Activated CD8-positive, alpha-beta memory T cell treated with anti-CD3 and anti-CD28 coated beads for 36 hours (primary cell): ENCODE data around the gene COL27A1. TPM values are rescaled to one million over a fixed set of nuclear protein-coding genes. Genes with fewer than 3 reads are reported as not detected.
"Not testable (repeated sequence)": the region's sequence is repeated elsewhere in the genome, so short reads cannot be mapped to it uniquely, and the experiment has no call there.

Experiments
- CTCF ChIA-PET: fragments of 350-600 bp; sonication (Branson Sonifier 250); formaldehyde crosslinking; loops from one replicate; lab custom pipeline; 2021; ENCODE audit warnings: antibody characterized with exemption; lab: Charles Lee
- POLR2A ChIA-PET: fragments of 350-600 bp; sonication (Branson Sonifier 250); formaldehyde crosslinking; loops from one replicate; lab custom pipeline; 2021; ENCODE audit warnings: antibody characterized with exemption; lab: Charles Lee
- total RNA-seq, 2 experiments: library from RNA; stranded (reverse); gene quantifications; one replicate each; pipeline ENCODE4 v1.2.3, GENCODE V29; 2021

COL27A1 gene
- total RNA-seq, 2 experiments from 2014 or later, result 2.9 to 3.2 TPM

DNA sequence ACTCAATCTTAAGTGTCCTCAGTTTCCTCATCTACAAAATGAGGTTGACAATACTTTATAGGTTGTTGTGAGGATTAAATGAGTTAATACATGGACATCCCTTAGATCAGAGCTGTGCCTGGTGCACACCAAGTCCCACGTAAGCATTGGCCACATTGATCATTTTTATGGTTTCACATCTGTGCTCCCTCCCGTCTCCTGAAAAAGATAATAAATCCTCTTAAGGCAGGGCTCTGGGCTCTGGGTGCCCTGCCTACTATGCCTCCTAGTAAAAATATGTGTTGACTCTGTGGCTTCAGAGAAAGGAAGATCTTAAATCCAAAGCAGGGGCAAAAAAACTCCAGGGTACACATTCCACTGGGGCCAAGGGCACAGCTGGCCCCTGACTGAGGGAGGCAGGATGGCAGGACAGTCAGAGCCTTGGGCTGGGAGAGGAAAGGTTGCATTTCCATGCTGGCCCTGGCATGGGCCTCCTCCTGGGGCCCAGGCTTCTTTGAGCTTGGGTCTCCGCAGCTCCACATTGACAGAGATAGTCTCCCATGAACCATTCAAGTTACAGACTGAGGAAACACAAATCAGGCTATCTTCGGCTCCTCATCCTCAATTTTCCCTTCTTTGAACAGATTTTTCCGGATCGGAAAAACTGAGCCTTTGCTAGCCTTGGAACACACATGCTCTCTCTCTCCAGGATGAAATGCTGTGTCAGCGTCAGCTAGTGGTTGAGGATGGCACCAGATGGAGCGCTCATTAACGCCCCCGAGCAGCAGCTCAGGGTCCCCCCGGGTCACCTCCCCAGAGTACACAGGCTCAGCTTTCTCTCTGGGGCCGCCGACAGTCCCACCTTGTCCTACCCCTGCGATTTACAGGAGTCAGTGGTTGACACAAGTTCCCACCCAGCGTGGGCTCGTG lies 33.9 kb upstream of the COL27A1 start:
- ChIA-PET POLR2A (no interaction called here), CTCF (interaction anchor here (1.0 to 1.4 kb wide), 2 partner anchors 13 to 170 kb away, joined by 3 read pairs; no protein-coding TSS in a partner anchor)

DNA sequence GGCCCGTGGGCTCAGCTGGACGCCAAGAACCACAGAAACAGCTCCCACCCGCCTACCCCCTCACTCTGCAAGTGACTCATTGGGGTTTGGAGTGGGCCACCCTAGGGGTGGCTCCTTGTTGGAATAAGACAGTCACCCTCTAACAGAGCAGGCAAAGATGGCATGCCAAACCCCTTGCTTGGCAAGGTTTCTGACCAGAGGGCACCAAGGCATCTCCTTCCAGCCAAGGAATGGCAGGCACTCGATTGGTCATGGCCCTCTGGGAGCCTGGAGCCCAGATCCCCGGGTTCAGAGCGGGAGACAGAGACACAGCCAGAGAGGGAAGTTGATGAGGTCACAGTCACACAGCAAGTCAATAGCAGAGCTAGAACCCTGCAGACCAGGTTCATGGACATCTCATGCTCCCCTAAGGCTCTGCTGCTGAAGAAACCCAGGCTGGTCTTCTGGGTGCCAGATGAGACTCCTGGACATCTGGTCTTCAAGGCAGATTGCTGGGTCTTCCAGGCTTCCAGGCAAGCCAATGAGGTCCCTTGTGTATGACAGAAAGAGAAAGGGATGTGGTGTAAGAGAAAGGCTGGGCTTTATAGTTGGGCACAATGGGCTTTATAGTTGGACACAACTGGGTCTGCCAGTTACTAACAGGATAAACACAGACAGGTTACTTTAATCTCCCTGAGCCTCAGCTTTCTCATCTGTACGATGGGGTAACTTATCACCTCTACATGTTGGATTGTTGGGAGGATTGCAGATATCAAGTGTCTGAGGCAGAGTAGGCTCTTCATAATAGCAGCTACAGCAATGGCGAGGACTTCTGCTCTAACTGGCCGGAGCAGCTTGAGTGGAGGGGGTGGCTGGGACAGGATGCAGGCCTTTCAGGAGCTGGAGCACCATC lies 33.0 kb upstream of the COL27A1 start:
- CTCF ChIA-PET, result interaction anchor here (1.0 kb wide), 1 partner anchor 169 kb away, joined by 3 read pairs; no protein-coding TSS in a partner anchor
- POLR2A ChIA-PET, result no interaction called here

DNA sequence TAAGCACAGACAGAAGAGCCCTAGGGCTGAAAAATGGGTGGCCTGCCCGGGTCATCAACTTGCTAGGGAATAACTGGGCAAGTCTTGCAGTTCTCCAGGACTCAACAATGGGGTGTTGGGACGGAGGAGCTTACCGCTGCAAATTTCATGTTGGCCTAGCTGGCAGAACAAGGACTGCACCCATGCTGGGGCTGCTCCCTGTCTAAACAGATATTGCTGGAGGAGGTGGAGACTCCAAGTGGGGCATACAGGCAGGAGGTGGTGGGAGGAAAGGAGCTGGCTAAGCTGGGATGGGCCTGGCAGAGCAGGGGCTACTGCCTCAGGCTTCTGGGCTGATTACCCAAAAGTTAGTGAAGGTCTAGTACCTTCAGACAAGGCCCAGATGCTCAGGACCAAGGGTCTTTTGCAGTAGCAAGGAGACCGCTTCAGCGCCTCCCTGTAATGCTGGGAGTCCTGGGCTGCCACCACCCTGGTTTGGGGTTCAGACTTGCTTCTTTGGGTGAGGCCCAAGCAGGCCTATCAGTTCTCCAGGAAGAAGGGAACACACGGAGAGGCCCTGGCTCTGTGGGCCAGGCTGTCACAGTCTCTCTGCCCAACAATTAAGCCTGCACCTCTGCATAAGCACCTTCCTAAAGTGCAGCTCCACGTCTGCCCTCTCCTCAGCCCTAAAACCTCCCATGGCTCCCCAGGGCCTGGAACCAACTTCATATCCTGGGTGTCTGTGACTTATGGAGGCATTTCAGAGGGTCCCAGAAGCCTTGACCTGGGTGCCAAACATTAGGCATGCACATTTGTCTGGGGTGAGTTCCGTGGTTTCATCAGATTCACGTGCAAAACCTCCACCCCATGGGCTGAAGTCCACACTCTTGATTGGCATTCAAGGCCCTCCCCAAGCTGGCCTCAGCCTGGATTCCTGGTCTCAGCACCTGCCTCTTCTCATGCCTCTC lies 32.0 kb upstream of the COL27A1 start:
- ChIA-PET CTCF (no interaction called here), POLR2A (no interaction called here)

DNA sequence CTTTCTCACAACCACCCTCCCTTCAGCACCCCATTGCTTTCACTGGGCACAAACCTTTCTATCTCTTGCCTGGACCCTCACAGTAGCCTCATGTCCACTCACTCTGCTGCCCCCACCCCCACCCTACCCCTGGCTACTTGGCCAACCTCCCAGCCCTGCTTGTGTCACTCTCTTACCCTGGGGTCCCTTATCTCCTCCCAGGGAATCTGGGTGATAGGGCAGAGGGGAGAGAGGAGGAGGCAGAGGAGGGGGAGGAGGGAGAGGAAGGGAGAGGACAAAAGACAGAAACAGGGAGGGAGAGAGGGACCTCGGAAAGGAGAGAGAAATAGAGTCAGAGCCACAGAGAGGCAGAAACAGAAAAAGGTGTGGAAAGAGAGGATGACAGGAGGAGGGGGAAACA lies 31.2 kb upstream of the COL27A1 start:
- ChIA-PET POLR2A (no interaction called here), CTCF (no interaction called here)

DNA sequence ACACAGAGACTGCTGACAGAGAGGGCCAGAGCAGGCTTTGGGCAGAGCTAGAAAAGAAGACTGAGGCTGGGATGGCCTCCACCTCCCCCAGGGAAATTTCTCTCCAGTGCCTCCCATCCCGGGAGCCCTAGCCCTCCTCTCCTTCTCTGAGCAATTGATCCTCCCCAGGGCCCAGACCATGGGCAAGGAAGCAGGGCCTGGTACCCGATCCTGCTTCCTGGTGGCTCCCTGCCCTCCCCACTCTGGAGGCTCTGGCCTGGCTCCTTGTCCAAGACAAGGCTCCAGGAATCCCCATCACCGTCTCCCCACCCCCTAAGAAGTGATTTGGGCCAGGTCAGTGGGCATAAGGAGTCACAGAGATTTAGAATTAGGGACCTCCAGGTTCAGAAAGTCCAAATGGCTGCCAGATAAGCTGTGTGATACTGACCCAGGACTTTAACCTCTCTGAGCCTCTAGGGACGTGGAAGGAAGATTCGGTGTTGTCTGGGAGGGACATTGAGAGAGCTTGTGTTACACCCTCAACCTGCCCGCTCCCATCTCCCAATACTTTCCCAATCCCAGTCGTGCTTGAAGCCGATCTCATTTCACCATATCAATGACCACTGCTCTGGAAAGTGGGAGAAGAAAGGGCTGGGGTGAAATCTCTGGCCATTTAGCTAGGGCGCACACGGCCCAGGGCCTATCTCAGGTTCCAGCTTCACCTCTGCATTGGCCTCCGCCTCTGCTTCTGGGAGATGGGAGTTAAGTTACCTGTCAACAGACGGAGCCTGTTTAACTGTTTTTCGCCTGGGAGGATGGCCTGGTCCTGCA lies 30.5 kb upstream of the COL27A1 start:
- CTCF ChIA-PET, result no interaction called here
- POLR2A ChIA-PET, result no interaction called here

DNA sequence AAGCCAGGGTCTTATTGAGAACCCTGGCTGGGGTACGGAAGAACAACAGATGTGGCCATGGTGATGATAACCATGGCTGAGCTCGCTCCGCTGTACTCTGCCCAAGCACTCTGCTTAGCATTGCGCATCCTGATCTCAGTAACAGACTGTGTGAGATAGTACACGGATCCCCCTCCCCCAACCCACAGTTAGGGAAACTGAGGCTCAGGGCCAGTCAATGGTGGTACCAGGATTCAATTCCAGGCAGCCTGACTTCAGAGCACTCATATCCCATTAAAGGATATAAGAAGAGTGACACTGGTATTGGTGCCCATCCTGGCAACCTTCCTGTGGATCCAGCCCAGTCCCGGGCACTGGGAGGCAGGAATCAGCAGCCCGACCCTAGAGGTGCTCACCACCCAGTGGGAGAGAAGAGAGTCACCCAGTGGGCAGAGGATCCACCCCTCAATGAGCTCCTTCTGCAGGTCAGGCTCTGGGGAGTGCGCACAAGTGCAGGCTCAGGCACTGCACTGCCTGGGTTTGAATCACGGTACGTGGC lies 29.8 kb upstream of the COL27A1 start:
- POLR2A ChIA-PET, result no interaction called here
- CTCF ChIA-PET, result no interaction called here

DNA sequence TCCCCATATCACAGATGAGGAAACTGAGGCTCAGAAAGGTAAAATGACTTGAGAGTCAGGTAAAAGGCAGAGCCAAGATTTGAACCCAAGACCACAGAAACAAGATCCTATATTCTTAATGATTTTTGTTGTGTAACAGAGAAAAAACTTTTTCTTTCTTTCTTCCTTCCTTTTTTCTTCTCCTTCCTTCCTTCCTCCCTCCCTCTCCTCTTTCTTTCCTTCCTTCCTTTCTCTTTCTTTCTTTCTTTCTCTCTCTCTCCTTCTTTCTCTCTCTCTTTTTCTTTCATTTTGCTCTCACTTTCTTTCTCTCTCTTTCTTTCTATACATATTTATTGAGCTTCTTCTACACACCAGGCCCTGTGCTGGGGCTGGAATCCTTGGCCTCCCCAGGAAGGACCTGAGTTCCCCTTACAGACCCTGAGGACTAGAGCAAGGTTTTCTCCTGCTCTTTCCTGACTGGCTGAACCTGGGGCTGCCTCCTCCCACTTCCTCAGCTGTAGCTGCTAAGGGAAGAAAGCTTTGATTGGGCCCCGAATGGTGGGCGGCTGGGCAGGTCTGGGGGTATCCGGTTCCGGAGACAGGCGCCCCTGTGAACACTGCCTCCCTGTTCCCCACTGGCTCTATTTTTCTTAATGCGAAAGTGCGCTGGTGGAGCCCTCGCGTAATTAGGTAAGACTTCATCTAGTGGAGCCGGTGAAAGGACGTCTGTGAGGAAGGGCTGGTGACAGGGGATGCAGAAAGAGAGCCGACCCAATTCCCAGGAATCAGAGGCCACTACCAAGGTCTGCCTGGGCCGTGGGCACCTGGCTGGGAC lies 28.9 kb upstream of the COL27A1 start:
- ChIA-PET POLR2A (interaction anchor here (0.7 kb wide), 1 partner anchor 8 kb away, joined by 6 read pairs; no protein-coding TSS in a partner anchor), CTCF (no interaction called here)

DNA sequence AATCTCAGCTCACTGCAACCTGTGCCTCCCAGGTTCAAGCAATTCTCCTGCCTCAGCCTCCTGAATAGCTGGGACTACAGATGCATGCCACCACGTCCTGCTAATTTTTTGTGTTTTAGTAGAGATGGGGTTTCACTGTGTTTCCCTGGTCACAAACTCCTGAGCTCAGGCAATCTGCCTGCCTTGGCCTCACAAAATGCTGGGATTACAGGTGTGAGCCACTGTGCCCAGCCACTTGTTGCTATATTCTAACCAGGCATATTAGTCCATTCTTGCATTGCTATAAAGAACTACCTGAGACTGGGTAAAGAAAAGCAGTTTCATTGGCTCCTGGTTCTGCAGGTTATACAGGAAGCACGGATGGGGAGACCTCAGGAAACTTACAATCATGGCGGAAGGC lies 26.6 kb upstream of the COL27A1 start:
- CTCF ChIA-PET, result interaction anchor here (0.6 kb wide), 1 partner anchor 79 kb away, joined by 3 read pairs; no protein-coding TSS in a partner anchor
- POLR2A ChIA-PET, result not testable (repeated sequence)

DNA sequence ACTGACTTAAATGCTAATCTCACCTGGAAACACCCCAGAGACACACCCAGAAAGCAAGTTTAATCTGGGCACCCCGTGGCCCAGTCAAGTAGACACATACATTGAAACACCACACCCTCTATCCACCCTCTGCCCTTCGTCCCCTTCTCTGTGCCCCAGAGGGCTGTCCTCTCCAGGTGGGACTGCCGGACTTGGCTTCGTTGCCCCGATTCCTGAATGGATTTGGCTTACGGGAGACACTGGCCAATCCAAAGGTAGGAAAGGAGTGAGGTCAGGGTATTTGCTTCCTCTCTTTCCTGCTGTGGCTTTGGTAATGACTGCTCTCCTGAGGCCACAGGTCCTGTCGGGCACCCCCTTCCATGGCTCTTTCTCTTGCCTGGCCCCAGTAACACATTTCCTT lies 25.2 kb upstream of the COL27A1 start:
- CTCF ChIA-PET, result no interaction called here

DNA sequence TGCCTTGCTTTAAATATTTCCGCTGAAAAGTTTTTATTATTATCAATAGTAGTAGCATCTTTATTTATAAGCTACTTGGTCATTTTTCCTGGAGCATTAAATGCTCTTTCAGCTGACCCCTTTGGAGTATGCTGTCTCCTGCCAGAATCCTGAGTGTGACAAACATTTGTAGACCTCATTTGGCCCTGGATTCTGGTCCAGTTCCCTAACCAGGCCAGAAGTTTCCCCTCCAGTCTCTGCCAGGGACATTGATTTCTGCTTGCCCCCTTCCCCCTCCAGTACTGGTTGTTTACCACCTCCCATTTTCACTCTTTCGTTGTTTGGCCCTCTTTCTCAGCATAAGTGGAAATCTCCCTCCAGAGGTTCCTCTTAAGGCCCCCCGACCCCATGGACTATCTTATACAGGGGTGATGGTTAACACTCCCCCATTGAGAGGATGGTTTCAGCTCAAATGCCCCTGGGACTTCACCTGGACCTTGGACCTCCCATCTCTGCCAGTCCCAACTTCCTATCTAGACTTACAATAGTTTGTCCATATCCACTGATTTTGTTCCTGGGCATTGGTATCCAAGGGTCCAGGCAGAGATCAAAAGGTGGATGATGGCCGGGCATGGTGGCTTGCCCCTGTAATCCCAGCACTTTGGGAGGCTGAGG lies 24.6 kb upstream of the COL27A1 start:
- ChIA-PET CTCF (no interaction called here), POLR2A (no interaction called here)

More for the DNA sequence above, 25.2 kb upstream of the COL27A1 start:
- POLR2A ChIA-PET, result no interaction called here

DNA sequence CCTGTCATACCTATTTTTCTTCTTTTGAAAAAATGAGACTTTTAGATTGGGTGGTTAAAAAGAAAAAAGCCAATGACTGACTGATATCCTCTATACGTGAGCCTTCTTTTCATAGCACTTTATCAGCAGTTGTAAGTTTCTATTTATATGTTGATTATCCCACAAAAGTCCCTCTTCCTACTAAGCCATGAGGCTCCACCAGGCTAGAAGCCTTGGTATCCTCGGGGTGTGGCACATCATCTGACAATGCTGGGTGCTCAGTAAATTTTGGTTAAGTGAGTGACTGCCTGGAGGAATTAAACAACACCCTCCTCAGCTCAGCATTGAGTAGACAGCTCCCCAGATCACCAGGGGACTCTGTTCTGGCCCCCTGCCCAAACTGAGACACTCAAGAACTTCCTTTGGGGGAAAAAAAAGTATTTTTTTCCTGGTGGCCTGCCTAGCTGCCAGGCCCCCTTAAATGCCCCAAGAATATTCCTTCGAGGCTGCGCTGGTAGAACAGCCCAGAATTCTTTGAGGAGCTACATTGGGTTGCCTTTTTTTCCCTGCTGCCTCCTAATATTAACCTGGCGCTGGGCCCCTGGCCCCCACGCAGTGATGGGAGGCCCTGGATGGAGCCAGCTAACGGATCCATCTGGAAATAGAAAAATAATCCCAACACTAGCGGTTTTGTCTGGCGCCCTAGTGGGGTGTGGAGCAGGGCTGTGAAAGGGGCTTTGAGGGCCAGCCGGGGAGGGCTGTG lies 23.4 kb upstream of the COL27A1 start:
- ChIA-PET POLR2A (no interaction called here), CTCF (no interaction called here)

DNA sequence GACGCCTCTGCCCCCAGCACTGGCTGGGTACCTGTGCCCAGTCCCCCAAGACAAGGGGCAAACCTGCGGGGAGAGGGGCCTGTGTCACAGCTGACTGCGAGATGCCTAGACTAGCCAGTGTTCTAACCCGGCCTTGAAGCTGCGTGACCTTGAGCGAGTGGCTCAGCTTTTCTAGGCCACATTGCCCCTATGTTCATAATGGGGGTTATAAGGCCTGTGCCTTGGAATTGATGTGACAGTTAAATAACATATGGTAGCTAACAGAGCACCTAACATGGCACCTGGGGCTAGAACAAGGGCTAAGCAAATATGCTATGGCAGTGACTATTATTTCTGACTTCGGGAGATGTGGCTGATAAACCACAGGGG lies 22.8 kb upstream of the COL27A1 start:
- POLR2A ChIA-PET, result no interaction called here
- CTCF ChIA-PET, result no interaction called here

DNA sequence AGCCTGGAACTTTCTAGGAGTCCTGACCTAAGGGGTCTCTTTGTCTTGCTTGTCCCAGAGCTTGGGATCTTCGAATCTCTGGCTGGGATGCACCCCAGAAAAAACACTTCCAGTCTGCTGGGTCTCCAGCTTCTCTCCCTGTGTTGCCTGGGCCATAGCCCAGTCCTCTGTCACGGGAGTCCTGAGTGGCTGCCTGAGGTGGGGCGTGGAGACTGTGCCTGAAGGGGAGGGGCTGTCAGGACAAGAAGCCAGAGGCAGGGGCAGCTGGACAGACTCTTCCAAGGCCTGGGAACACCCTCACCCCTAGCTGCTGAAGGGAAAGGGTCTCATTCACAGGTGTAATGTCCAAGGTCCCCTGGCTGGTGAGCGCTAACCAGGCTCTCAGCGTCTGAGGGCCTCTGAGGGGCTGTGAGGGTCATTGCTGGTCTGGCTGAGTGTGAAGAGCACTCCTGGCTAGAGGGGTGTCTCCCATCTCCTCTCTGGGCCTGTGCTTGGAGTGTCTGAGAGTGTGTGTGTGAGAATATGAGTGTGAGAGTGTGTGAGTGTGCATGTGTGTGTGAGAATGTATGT lies 20.4 kb upstream of the COL27A1 start:
- ChIA-PET POLR2A (no interaction called here), CTCF (interaction anchor here (0.8 kb wide), 1 partner anchor 27 kb away, joined by 4 read pairs; no protein-coding TSS in a partner anchor)

DNA sequence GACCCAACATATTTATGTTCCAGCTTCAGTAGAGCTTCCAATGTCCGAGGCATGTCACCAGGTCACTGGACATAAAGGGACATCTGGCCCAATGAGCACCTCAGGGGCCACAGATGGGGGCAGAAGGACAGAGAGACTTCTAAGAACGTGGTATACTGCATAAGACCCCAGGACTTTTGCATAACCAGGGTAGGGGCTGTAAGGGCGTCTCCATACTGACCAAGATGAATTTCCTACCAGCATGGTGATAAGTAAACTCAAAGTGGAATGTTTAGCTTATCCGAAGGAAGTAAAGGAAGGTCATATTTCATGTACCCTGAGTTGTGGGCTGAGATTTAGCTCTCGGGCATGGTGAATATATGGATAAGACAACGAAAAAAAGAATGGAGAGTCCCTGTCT lies 17.5 kb upstream of the COL27A1 start:
- CTCF ChIA-PET, result no interaction called here
- POLR2A ChIA-PET, result no interaction called here

DNA sequence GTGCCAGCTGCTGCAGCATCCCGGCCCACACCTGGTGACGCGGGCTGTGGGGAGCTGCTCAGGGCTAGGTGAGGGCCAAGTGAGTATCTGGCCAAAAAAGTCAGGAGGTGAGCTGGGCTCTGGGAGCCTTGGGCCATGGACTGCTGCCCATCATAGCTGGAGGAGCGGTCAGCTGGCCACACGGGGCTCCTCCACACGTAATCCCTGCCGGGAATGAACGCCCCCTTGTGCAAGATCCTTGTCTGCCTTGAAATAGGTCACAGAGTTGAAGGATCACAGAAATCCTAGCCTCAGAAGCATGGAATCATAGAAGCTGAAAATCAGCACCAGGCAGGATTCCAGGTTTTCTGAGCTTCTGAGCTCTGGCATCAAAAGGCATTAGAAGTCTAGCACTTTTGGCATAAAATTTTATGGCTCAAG lies 16.8 kb upstream of the COL27A1 start:
- ChIA-PET POLR2A (no interaction called here), CTCF (no interaction called here)

DNA sequence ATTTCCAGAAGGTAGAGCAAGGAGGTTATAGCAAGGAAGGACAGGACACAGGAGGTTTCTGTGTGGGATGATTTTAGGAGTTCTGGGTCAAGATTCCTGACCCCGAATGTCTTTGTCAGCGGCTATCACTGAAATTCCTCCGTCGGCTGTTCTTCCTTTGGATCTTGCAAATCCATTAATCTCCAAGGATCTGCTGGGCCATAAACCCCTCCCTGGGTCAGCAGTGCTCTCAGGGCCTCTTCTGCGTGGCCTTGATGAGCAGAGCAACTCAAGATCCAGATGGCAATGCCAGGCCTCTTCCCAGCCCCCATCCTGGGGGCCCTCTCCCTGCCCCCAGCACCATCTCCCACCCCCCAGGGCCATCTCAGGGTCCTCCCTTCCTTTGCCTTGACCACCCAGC lies 16.3 kb upstream of the COL27A1 start:
- CTCF ChIA-PET, result no interaction called here
- POLR2A ChIA-PET, result no interaction called here
